Left cardiac atrium (tissue), 4 donors: ENCODE data around the gene STAG3. TPM values are rescaled to one million over a fixed set of nuclear protein-coding genes. Genes with fewer than 3 reads are reported as not detected.
"Not testable (repeated sequence)": the region's sequence is repeated elsewhere in the genome, so short reads cannot be mapped to it uniquely, and the experiment has no call there.

Experiments
- ATAC-seq, 2 donors: fragments of 200-7000 bp; cut with Tn5 transposase; one replicate each; pipeline ENCODE4 v1.9.1; 2020; ENCODE audit warnings: mild to moderate bottlenecking in 2 of 2, moderate library complexity in 2 of 2
- DNase-seq: peaks from one replicate; pipeline ENCODE4 v3.0.0-alpha.2; 2020
- intact Hi-C, 2 donors: fragments of 100-400 bp; cut with DNase I; formaldehyde crosslinking; loops; one replicate each; pipeline versions ENCODE4 v1.14.1 to v1.15.1; 2022 to 2023
- total RNA-seq, 2 donors: library from RNA; stranded (reverse); fragmentation: NEBNext Ultra II Directional; extraction: Animal tissue kit (Norgen Biotek cat#: 25700); gene quantifications; one replicate each; pipeline ENCODE4 v1.2.1, GENCODE V29; 2021
- donor health status: DM: no; HTN: yes; CAD: no.
- donor health status: DM: no; HTN: yes; CAD: no; lungs with severe emphysema.
- donor health status: DM: yes; HTN: yes; CAD: no.
- donor health status: Dilated cardiomyopathy.

The STAG3 gene
- total RNA-seq, 2 donors from 2014 or later: 0.68 TPM; not detected in 1

GRCh38 chr7:100171087-100171681 lies 6.5 kb upstream of the STAG3 start:
- intact Hi-C loops: no loop called here
- ATAC-seq (peak; percentile 12 to 33), DNase-seq (no peak)

GRCh38 chr7:100171840-100172239 lies 5.9 kb upstream of the STAG3 start:
- no peak for ATAC-seq
- DNase-seq: no peak
- intact Hi-C loops: no loop called here

GRCh38 chr7:100173806-100174495 lies 3.8 kb upstream of the STAG3 start:
- no peak for DNase-seq
- ATAC-seq: no peak
- intact Hi-C loops: no loop called here

GRCh38 chr7:100174582-100174981 lies 3.1 kb upstream of the STAG3 start:
- intact Hi-C loops: no loop called here
- no peak for DNase-seq
- ATAC-seq: no peak

GRCh38 chr7:100175296-100175935 lies 2.3 kb upstream of the STAG3 start:
- no peak for ATAC-seq
- no peak for DNase-seq
- intact Hi-C loops: no loop called here

- DNase-seq: no peak
- intact Hi-C loops: no loop called here
- ATAC-seq: no peak
These were observed 1.3 kb upstream of the STAG3 start for GRCh38 chr7:100176096-100177044.

GRCh38 chr7:100180084-100180483 lies 2.4 kb downstream of the STAG3 start:
- ATAC-seq, DNase-seq, intact Hi-C loops: not testable (repeated sequence)

GRCh38 chr7:100182616-100183015 lies 4.9 kb downstream of the STAG3 start:
- intact Hi-C loops, ATAC-seq, DNase-seq: not testable (repeated sequence)

- ATAC-seq, DNase-seq, intact Hi-C loops: not testable (repeated sequence)
These were observed 5.4 kb downstream of the STAG3 start for GRCh38 chr7:100183090-100183489.

- DNase-seq: no peak
- no peak for ATAC-seq
- intact Hi-C loops: no loop called here
These were observed 8.0 kb downstream of the STAG3 start for GRCh38 chr7:100185726-100186125.

GRCh38 chr7:100189061-100189460 lies 11.3 kb downstream of the STAG3 start:
- ATAC-seq: no peak

GRCh38 chr7:100190048-100190711 lies 12.5 kb downstream of the STAG3 start:
- intact Hi-C loops: loop anchor here in 1 of 2 donors (10.0 kb wide), 1 partner anchor 215 kb away; no protein-coding TSS in a partner anchor
- DNase-seq (no peak), ATAC-seq (peak; percentile 42 to 65)

More at GRCh38 chr7:100189061-100189460, 11.3 kb downstream of the STAG3 start:
- no peak for DNase-seq
- intact Hi-C loops: no loop called here

GRCh38 chr7:100191775-100192174 lies 14.1 kb downstream of the STAG3 start:
- ATAC-seq (no peak), DNase-seq (no peak)
- intact Hi-C loops: loop anchor here in 1 of 2 donors (10.0 kb wide), 1 partner anchor 213 kb away; no protein-coding TSS in a partner anchor

- intact Hi-C loops: loop anchor here in 1 of 2 donors (10.0 kb wide), 1 partner anchor 212 kb away; no protein-coding TSS in a partner anchor
- ATAC-seq, DNase-seq: not testable (repeated sequence)
These were observed 14.7 kb downstream of the STAG3 start for GRCh38 chr7:100192281-100192862.

GRCh38 chr7:100192969-100193368 lies 15.3 kb downstream of the STAG3 start:
- DNase-seq (no peak), ATAC-seq (no peak)
- intact Hi-C loops: loop anchor here in 1 of 2 donors (10.0 kb wide), 1 partner anchor 212 kb away; no protein-coding TSS in a partner anchor

- intact Hi-C loops: loop anchor here in 1 of 2 donors (10.0 kb wide), 1 partner anchor 210 kb away; no protein-coding TSS in a partner anchor
- no peak for ATAC-seq
- no peak for DNase-seq
These were observed 17.5 kb downstream of the STAG3 start for GRCh38 chr7:100195222-100195621.

- not testable (repeated sequence) for ATAC-seq, DNase-seq
- intact Hi-C loops: loop anchor here in 1 of 2 donors (10.0 kb wide), 1 partner anchor 209 kb away; no protein-coding TSS in a partner anchor
These were observed 18.2 kb downstream of the STAG3 start for GRCh38 chr7:100195901-100196322.

- no peak for ATAC-seq
- intact Hi-C loops: loop anchor here in 1 of 2 donors (10.0 kb wide), 1 partner anchor 207 kb away; no protein-coding TSS in a partner anchor
- DNase-seq: no peak
These were observed 20.5 kb downstream of the STAG3 start for GRCh38 chr7:100198266-100198665.
